IMR-90 (cell line): ENCODE measurements around the gene MIOX. TPM values are rescaled to one million over a fixed set of nuclear protein-coding genes. Genes with fewer than 3 reads are reported as not detected.

Experiments
- ATAC-seq: fragments of 200-7000 bp; cut with Tn5 transposase; 2 replicates; pipeline ENCODE4 v1.9.1; 2020; ENCODE audit warnings: low read depth, mild to moderate bottlenecking, moderate library complexity
- BruUV-seq: library from RNA; stranded (reverse); fragments of 400-500 nt; replicated peaks from 2 replicates; lab custom pipeline; 2021; lab: Mats Ljungman, UMichigan
- CTCF ChIA-PET: fragments of 300-600 bp; formaldehyde crosslinking; extraction: SDS; loops from one replicate; lab custom pipeline; 2021; ENCODE audit warnings: antibody characterized with exemption; lab: Yijun Ruan, JAX
- POLR2A ChIA-PET: fragments of 300-600 bp; sonication (Branson Sonifier 250); formaldehyde crosslinking; loops from one replicate; lab custom pipeline; 2022; ENCODE audit warnings: antibody characterized with exemption; ENCODE audit not compliant: unreplicated experiment; lab: Charles Lee
- DNase-seq: peaks from one replicate; pipeline ENCODE4 v3.0.0; 2013
- H2AFZ ChIP-seq: replicated peaks from 2 replicates; pipeline ENCODE3; 2013; ENCODE audit warnings: low read length, mild to moderate bottlenecking; ENCODE audit not compliant: poor library complexity
- H2AK5ac ChIP-seq: 2 replicates; pipeline ENCODE4 v1.6.1; 2013; ENCODE audit warnings: low read depth, low read length, inconsistent platforms
- H2AK9ac ChIP-seq: replicated peaks from 2 replicates; pipeline ENCODE3; 2013; ENCODE audit warnings: mild to moderate bottlenecking, low read depth, low read length, moderate library complexity; ENCODE audit not compliant: poor library complexity
- H2BK120ac ChIP-seq: 2 replicates; pipeline ENCODE4 v1.6.1; 2013; ENCODE audit warnings: low read depth, low read length, inconsistent platforms
- H2BK15ac ChIP-seq: 3 replicates; pipeline ENCODE4 v1.6.1; 2013; ENCODE audit warnings: low read depth, low read length, inconsistent platforms
- H2BK20ac ChIP-seq: 2 replicates; pipeline ENCODE4 v1.6.1; 2013; ENCODE audit warnings: low read depth, mild to moderate bottlenecking, inconsistent platforms, low read length, moderate library complexity
- H2BK5ac ChIP-seq: 2 replicates; pipeline ENCODE4 v1.6.1; 2013; ENCODE audit warnings: mild to moderate bottlenecking, low read depth, low read length, inconsistent platforms; ENCODE audit not compliant: poor library complexity, severe bottlenecking
- H3K14ac ChIP-seq: replicated peaks from 2 replicates; pipeline ENCODE4 v1.6.1; 2013; ENCODE audit warnings: low read depth, low read length, inconsistent platforms
- H3K18ac ChIP-seq: 2 replicates; pipeline ENCODE4 v1.6.1; 2013; ENCODE audit warnings: low read depth, low read length, control low read depth
- H3K23ac ChIP-seq: 2 replicates; pipeline ENCODE4 v1.6.1; 2013; ENCODE audit warnings: low read depth, low read length, inconsistent platforms
- H3K27ac ChIP-seq: 2 replicates; pipeline ENCODE4 v1.5.1; 2013; ENCODE audit warnings: mild to moderate bottlenecking, control low read depth, low read length; ENCODE audit not compliant: insufficient read depth
- H3K27me3 ChIP-seq: 2 replicates; pipeline ENCODE4 v1.6.1; 2013; ENCODE audit warnings: low read length; ENCODE audit not compliant: control insufficient read depth, insufficient read depth
- H3K36me3 ChIP-seq: 2 replicates; pipeline ENCODE4 v1.6.1; 2013; ENCODE audit warnings: low read length, mixed read lengths; ENCODE audit not compliant: control insufficient read depth, insufficient read depth
- H3K4ac ChIP-seq: 2 replicates; pipeline ENCODE4 v1.6.1; 2013; ENCODE audit warnings: low read depth, low read length, inconsistent platforms
- H3K4me1 ChIP-seq: 2 replicates; pipeline ENCODE4 v1.6.1; 2013; ENCODE audit warnings: low read length, mixed read lengths; ENCODE audit not compliant: control insufficient read depth, insufficient read depth
- H3K4me2 ChIP-seq: 2 replicates; pipeline ENCODE4 v1.6.1; 2013; ENCODE audit warnings: low read depth, mild to moderate bottlenecking, control low read depth, low read length, moderate library complexity
- H3K4me3 ChIP-seq: 2 replicates; pipeline ENCODE4 v1.5.1; 2013; ENCODE audit warnings: low read depth, mild to moderate bottlenecking, control low read depth, low read length, moderate library complexity; ENCODE audit not compliant: insufficient read depth
- H3K56ac ChIP-seq: 2 replicates; pipeline ENCODE4 v1.6.1; 2013; ENCODE audit warnings: low read length, inconsistent platforms; ENCODE audit not compliant: insufficient read depth; ENCODE audit errors: extremely low read depth
- H3K79me1 ChIP-seq, 2 experiments: 2 replicates each; pipeline ENCODE4 v1.6.1; 2013; ENCODE audit warnings: low read length in 2 of 2, inconsistent platforms in 1 of 2, low read depth in 1 of 2
- H3K9ac ChIP-seq: 2 replicates; pipeline ENCODE4 v1.6.1; 2013; ENCODE audit warnings: low read depth, low read length, control low read depth
- H3K9me1 ChIP-seq: 2 replicates; pipeline ENCODE4 v1.6.1; 2013; ENCODE audit warnings: low read length, inconsistent platforms; ENCODE audit not compliant: insufficient read depth
- H3K9me3 ChIP-seq: 2 replicates; pipeline ENCODE4 v1.6.1; 2013; ENCODE audit warnings: low read length; ENCODE audit not compliant: control insufficient read depth, insufficient read depth
- H4K20me1 ChIP-seq: 2 replicates; pipeline ENCODE4 v1.6.1; 2013; ENCODE audit warnings: low read length, inconsistent platforms; ENCODE audit not compliant: insufficient read depth
- H4K5ac ChIP-seq: 2 replicates; pipeline ENCODE4 v1.6.1; 2013; ENCODE audit warnings: mild to moderate bottlenecking, low read depth, low read length, control low read depth
- H4K8ac ChIP-seq, 2 experiments: 2 replicates each; pipeline ENCODE4 v1.6.1; 2013; ENCODE audit warnings: low read depth in 2 of 2, low read length in 2 of 2, control low read depth in 1 of 2, inconsistent platforms in 1 of 2
- H4K91ac ChIP-seq: 2 replicates; pipeline ENCODE4 v1.6.1; 2013; ENCODE audit warnings: low read depth, low read length, inconsistent platforms; ENCODE audit not compliant: insufficient read depth
- MAFK ChIP-seq: IDR thresholded peaks from 2 replicates; pipeline ENCODE4 v1.6.1; 2012; ENCODE audit warnings: low read depth, low read length, improper control_type of control experiment
- NFE2L2 ChIP-seq: fragments of 150-350 bp; IDR thresholded peaks from 2 replicates; pipeline ENCODE4 v1.6.1; 2016; ENCODE audit warnings: low read depth, mild to moderate bottlenecking, low read length
- WGBS, 2 experiments: methylation state at CpG; one replicate each; pipeline versions ENCODE4 v1.1.5 to v1.1.7; 2013; ENCODE audit warnings: missing lambda C conversion rate in 2 of 2; ENCODE audit not compliant: insufficient read length in 1 of 2; ENCODE audit errors: extremely low coverage in 2 of 2; 5-methylcytosine and 5-hydroxymethylcytosine counted together
- dilution Hi-C: fragments of 300-500 bp; cut with HindIII; formaldehyde crosslinking; loops from one replicate; pipeline ENCODE4 v1.14.3; 2018; ENCODE audit warnings: low sequenced_read_pairs; ENCODE audit not compliant: unreplicated experiment
- in situ Hi-C: fragments of 300-500 bp; cut with MboI; formaldehyde crosslinking; loops from 3 replicates; pipeline ENCODE4 v1.14.3; 2019; ENCODE audit warnings: low sequenced_read_pairs, inconsistent platforms, mixed read lengths
- intact Hi-C: fragments of 100-400 bp; cut with micrococcal nuclease; formaldehyde crosslinking; loops from 2 replicates; pipeline ENCODE4 v1.10.0; 2022
- polyA plus RNA-seq, 3 experiments: library from polyadenylated mRNA; depleted of rRNA; stranded (reverse); fragments of >200 nt; gene quantifications; 2 replicates each; pipeline ENCODE4 v1.2.3, GENCODE V29; 2012; ENCODE audit warnings: low replicate concordance in 1 of 3
- total RNA-seq: library from RNA; depleted of rRNA; stranded (reverse); fragments of >200 nt; gene quantifications from 2 replicates; pipeline ENCODE4 v1.2.3, GENCODE V29; 2012

Gene MIOX
- total and polyA plus RNA-seq, 2 of the 4 experiments (the other 2 are of a cell fraction) = not detected

GRCh38 chr22:50526834-50527801, 40.5 kb downstream of the MIOX start:
- in situ Hi-C loops (loop anchor here (5.0 kb wide), 1 partner anchor 50 kb away; the partner anchor contains the start of gene CPT1B), dilution Hi-C loops (no loop called here), intact Hi-C loops (loop anchor here (5.0 kb wide), 1 partner anchor 55 kb away; the partner anchor contains the start of gene CHKB)
- no peak overlapping the region; the same call in 1 of the 2 replicates for H2BK120ac ChIP-seq
- peak overlapping the region; percentile 72 for H3K9ac ChIP-seq
- H4K5ac ChIP-seq = peak overlapping the region; percentile 79
- peak overlapping the region; percentile 97 for H3K23ac ChIP-seq
- H3K14ac ChIP-seq = peak overlapping the region; percentile 92
- H3K18ac ChIP-seq = no peak overlapping the region
- H3K4me3 ChIP-seq = peak overlapping the region; percentile 84
- peaks cover 5% of the 10 kb centered on the region; the same call in 1 of the 2 replicates for H3K27me3 ChIP-seq
- peak overlapping the region; percentile 85 for H2BK5ac ChIP-seq
- H3K9me1 ChIP-seq = peaks cover 15% of the 10 kb centered on the region
- peak overlapping the region; percentile 81 to 82 for H4K8ac ChIP-seq
- no peak for ATAC-seq
- H2AK5ac ChIP-seq = peak overlapping the region; percentile 94
- peaks cover 20% of the 10 kb centered on the region for H3K4me1 ChIP-seq
- peak overlapping the region; percentile 76 for H4K91ac ChIP-seq
- H2BK15ac ChIP-seq = no peak overlapping the region; the same call in 2 of the 3 replicates
- H3K9me3 ChIP-seq = no peaks in the 10 kb centered on the region
- no peak overlapping the region for H2BK20ac ChIP-seq
- 52% methylated on average over 5 of the region's 29 CpGs; no CpG with 5 or more reads in 1 of the 2 experiments for WGBS, 2 experiments
- DNase-seq = no peak
- H2AK9ac ChIP-seq = peak overlapping the region; percentile 99
- H3K4ac ChIP-seq = peak overlapping the region; percentile 96
- ChIA-PET POLR2A (no interaction called here), CTCF (interaction anchor here (0.7 kb wide), 1 partner anchor 14 kb away, joined by 3 read pairs; no protein-coding TSS in a partner anchor)
- peaks cover 19% of the 10 kb centered on the region for H4K20me1 ChIP-seq
- peaks cover 17% of the 10 kb centered on the region for H3K36me3 ChIP-seq
- H3K79me1 ChIP-seq = peaks cover 11 to 46% of the 10 kb centered on the region in 2 experiments
- peak overlapping the region; percentile 61; the same call in 1 of the 2 replicates for H3K56ac ChIP-seq
- H3K4me2 ChIP-seq = peak overlapping the region; percentile 90
- peak overlapping the region; percentile 96 for H2AFZ ChIP-seq
- H3K27ac ChIP-seq = peak overlapping the region; percentile 96
- no TSS peak for BruUV-seq
- TF ChIP-seq MAFK (no peak), NFE2L2 (0 out of 2 replicates have a peak, but pooled peaks have one; percentile 4)
